ENCODE measurements around the gene ZFP36L1. TPM values are rescaled to one million over a fixed set of nuclear protein-coding genes. Genes with fewer than 3 reads are reported as not detected.

ZFP36L1 gene
- total and polyA plus RNA-seq, 9 of the 15 experiments (the other 6 are each of a cell fraction or from before 2014, with no cell fraction given) = 1.3 to 26.6 (median 3.7) TPM

DNA sequence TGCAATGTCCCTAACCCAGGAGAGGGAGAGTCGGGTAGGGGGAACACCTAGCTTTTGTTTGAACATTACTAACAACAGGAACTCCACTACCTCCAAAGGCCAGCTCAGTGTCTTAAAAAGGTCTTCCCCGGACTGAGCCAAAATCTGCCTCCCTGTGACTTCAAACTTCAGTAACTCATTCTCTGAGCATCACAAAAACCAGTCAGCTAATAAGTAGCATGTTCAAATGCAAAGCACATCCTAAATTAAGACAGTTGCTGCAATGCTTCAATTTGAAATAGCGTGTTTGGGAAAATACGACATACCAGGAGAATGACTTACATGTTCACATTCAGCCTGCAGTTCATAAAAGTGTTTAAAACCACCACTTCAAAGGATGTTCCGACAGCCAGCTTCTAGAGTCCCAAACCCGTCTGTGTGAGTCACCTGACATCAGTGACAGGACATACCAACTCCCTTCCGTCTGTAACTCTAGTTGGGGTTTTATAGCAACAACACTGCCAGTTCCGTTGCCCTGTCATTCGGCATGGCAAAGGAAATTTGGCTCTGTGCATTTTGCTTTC is 13.0 kb downstream of the ZFP36L1 start:
- DNase-seq (ENCODE audit: extremely low read depth in 1 of 4, low spot score in 3 of 4) (peak in 1 of 4 experiments; percentile 47), FAIRE-seq (no peak), ATAC-seq (no peak)
- intact Hi-C loops (cut with micrococcal nuclease) (no loop called here), in situ Hi-C loops (cut with MboI) (loop anchor here (5.0 kb wide), 1 partner anchor 68 kb away; no protein-coding TSS in a partner anchor)
- Histone ChIP-seq H3K27me3 (ENCODE audit: control insufficient read depth in 2 of 2, insufficient read depth in 2 of 2, low read length in 2 of 2) (no peaks in the 10 kb centered on the region), H3K36me3 (ENCODE audit: control insufficient read depth, insufficient read depth, low read length) (no peaks in the 10 kb centered on the region), H3K9me3 (replicated peaks; ENCODE audit: control insufficient read depth, insufficient read depth, low read depth, low read length) (no peaks in the 10 kb centered on the region), H3K4me2 (ENCODE audit: insufficient read depth, low read length) (peak overlapping the region; percentile 64; the same call in 1 of the 2 replicates), H3K79me2 (ENCODE audit: control insufficient read depth, insufficient read depth, low read length) (no peaks in the 10 kb centered on the region), H4K20me1 (replicated peaks; ENCODE audit: control insufficient read depth, insufficient read depth, low read length) (no peaks in the 10 kb centered on the region), H2AFZ (ENCODE audit: low read depth, low read length) (peak overlapping the region; percentile 83), H3K9me1 (ENCODE audit: control insufficient read depth, insufficient read depth, low read length) (no peaks in the 10 kb centered on the region), H3K9ac (ENCODE audit: insufficient read depth in 1 of 2, low read depth in 2 of 2, low read length in 2 of 2) (0 out of 4 replicates have a peak overlapping the region, but pooled peaks of 1 of the 2 experiments have one; percentile 48), H3K27ac (ENCODE audit: extremely low read depth, low read depth, low read length) (peak overlapping the region; percentile 78; the same call in 2 of the 3 replicates), H3K4me1 (replicated peaks in 1 of 2; ENCODE audit: control insufficient read depth in 2 of 2, insufficient read depth in 2 of 2, low read length in 2 of 2) (peaks cover 19 to 46% of the 10 kb centered on the region in 2 experiments), H3K4me3 (no peak overlapping the region)
- ChIA-PET CTCF (ENCODE audit: low intra/inter-chr PET ratio) (no interaction called here), POLR2A (interaction anchor here (0.6 to 4.1 kb wide), 5 partner anchors 8 to 971 kb away, joined by 3 to 16 read pairs (median 7); partner anchors contain the start of gene ZFP36L1)
- 49% methylated on average over 9 of the region's 9 CpGs for WGBS (ENCODE audit: insufficient coverage, low coverage, missing lambda C conversion rate)
- no TSS peak for BruUV-seq (replicated peaks)
- no peak for TF ChIP-seq POLR2H (tag; IDR thresholded peaks at IDR 0.05; ENCODE audit: low read depth)
- no peak for TF ChIP-seq STAT5B (CRISPR knock-in tag; IDR thresholded peaks at IDR 0.05)
- no peak for TF ChIP-seq EWSR1 (IDR thresholded peaks at IDR 0.05; ENCODE audit: borderline replicate concordance, low read depth, partially characterized antibody)
- no peak for TF ChIP-seq NFRKB (IDR thresholded peaks at IDR 0.05; ENCODE audit: low read depth)
- no peak for TF ChIP-seq ELF2 (CRISPR knock-in tag; IDR thresholded peaks at IDR 0.05)
- TF ChIP-seq, protein P1, sequence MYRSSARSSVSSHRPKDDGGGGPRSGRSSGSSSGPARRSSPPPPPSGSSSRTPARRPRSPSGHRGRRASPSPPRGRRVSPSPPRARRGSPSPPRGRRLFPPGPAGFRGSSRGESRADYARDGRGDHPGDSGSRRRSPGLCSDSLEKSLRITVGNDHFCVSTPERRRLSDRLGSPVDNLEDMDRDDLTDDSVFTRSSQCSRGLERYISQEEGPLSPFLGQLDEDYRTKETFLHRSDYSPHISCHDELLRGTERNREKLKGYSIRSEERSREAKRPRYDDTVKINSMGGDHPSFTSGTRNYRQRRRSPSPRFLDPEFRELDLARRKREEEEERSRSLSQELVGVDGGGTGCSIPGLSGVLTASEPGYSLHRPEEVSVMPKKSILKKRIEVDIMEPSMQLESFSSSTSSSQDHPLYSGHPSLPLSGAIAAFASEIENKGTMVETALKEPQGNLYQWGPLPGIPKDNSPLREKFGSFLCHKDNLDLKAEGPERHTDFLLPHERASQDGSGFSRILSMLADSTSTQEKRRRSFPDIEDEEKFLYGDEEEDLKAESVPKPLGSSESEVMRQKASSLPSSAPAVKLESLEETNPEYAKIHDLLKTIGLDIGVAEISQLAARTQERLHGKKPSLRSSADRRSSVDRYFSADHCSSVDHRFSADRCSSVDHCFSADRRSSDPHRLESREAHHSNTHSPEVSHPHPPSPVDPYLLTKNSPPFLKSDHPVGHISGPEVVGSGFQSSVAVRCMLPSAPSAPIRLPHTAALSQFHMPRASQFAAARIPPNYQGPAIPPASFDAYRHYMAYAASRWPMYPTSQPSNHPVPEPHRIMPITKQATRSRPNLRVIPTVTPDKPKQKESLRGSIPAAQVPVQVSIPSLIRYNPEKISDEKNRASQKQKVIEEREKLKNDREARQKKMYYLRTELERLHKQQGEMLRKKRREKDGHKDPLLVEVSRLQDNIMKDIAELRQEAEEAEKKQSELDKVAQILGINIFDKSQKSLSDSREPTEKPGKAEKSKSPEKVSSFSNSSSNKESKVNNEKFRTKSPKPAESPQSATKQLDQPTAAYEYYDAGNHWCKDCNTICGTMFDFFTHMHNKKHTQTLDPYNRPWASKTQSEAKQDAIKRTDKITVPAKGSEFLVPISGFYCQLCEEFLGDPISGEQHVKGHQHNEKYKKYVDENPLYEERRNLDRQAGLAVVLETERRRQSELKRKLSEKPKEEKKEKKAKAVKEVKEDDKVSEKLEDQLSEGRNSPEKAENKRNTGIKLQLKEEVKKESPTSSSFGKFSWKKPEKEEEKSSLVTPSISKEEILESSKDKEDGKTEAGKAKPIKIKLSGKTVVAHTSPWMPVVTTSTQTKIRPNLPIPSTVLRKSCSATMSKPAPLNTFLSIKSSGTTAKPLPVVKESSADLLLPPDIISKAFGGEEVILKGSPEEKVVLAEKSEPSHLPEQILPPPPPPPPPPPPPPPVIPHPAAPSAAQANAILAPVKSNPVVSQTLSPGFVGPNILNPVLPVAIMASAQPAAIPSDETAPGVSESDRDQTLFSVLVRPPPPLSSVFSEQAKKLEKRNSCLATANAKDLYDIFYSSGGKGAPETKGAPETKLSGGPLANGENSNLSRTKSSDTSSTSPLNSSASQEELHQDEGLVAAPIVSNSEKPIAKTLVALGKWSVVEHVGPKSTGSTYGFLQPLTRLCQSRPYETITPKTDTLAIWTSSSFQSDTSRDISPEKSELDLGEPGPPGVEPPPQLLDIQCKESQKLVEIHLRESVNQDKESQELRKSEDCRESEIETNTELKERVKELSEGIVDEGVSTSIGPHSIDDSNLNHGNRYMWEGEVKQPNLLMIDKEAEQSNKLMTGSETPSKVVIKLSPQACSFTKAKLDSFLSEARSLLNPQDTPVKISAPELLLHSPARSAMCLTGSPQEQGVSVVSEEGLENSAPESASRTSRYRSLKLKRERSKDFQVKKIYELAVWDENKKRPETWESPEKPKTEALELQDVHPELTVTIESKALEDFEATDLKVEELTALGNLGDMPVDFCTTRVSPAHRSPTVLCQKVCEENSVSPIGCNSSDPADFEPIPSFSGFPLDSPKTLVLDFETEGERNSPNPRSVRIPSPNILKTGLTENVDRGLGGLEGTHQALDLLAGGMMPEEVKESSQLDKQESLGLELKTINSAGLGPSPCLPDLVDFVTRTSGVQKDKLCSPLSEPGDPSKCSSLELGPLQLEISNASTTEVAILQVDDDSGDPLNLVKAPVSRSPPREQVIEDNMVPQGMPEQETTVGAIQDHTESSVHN (IDR thresholded peaks at IDR 0.05; ENCODE audit: borderline replicate concordance in 1 of 2, low read depth in 1 of 2) = no peak
- TF ChIP-seq CBX1 (IDR thresholded peaks at IDR 0.05; ENCODE audit: low read depth) = no peak
- 0 out of 2 replicates have a peak, but pooled peaks have one; percentile 26 for TF ChIP-seq RAD51 (IDR thresholded peaks at IDR 0.05; ENCODE audit: borderline replicate concordance, low read depth)
- TF ChIP-seq ZNF644 (tag; IDR thresholded peaks at IDR 0.05; ENCODE audit: low read depth) = no peak
- no peak for TF ChIP-seq EHMT2 (IDR thresholded peaks at IDR 0.05)
- TF ChIP-seq ESRRA (IDR thresholded peaks at IDR 0.05; ENCODE audit: borderline replicate concordance, low read depth) = no peak
- TF ChIP-seq, protein P2, sequence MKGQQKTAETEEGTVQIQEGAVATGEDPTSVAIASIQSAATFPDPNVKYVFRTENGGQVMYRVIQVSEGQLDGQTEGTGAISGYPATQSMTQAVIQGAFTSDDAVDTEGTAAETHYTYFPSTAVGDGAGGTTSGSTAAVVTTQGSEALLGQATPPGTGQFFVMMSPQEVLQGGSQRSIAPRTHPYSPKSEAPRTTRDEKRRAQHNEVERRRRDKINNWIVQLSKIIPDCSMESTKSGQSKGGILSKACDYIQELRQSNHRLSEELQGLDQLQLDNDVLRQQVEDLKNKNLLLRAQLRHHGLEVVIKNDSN (CRISPR knock-in tag; IDR thresholded peaks at IDR 0.05) = 0 out of 2 replicates have a peak, but pooled peaks have one; percentile 37
